Lower leg skin (tissue), 4 donors: ENCODE results near the gene ZGRF1. TPM values are rescaled to one million over a fixed set of nuclear protein-coding genes. Genes with fewer than 3 reads are reported as not detected.

ENCODE experiments used
- DNase-seq, 2 donors: peaks; one replicate each; pipeline ENCODE4 v3.0.0-alpha.2; 2019; ENCODE audit warnings: low spot score in 2 of 2
- H3K4me3 ChIP-seq: fragments of 200-600 bp; sonication (generic); 2 replicates; pipeline ENCODE4 v1.5.1; 2017; ENCODE audit warnings: mild to moderate bottlenecking, low read depth; ENCODE audit not compliant: poor library complexity, severe bottlenecking
- CTCF ChIP-seq, 3 donors: fragments of 450-650 bp; IDR thresholded peaks; one replicate each; pipeline ENCODE4 v1.5.1; 2016; ENCODE audit warnings: antibody characterized with exemption in 3 of 3, mild to moderate bottlenecking in 3 of 3, moderate library complexity in 2 of 3
- POLR2A ChIP-seq, 2 donors: fragments of 450-650 bp; IDR thresholded peaks; one replicate each; pipeline ENCODE4 v1.6.1; 2016 to 2017; ENCODE audit warnings: antibody characterized with exemption in 2 of 2, mild to moderate bottlenecking in 1 of 2, moderate library complexity in 1 of 2
- WGBS, 2 donors: methylation state at CpG; one replicate each; pipeline ENCODE4 v1.1.5; 2018; 5-methylcytosine and 5-hydroxymethylcytosine counted together
- intact Hi-C: fragments of 100-400 bp; cut with DNase I; formaldehyde crosslinking; loops from one replicate; pipeline ENCODE4 v1.15.0; 2023; ENCODE audit warnings: low total_unique reads
- total RNA-seq, 4 donors: library from RNA; depleted of rRNA; stranded (reverse); fragments of >200 nt; gene quantifications; one replicate each; pipeline ENCODE4 v1.1.0, GENCODE V29; 2016

Gene ZGRF1
- total RNA-seq, 4 donors from 2014 or later, result 1.6 to 3.9 (median 2.4) TPM

GRCh38 chr4:112552668-112553067 lies 84.0 kb downstream of the ZGRF1 start:
- TF ChIP-seq POLR2A (IDR thresholded peaks at IDR 0.05) (no peak), CTCF (IDR thresholded peaks at IDR 0.05) (no peak)
- no peak overlapping the region for H3K4me3 ChIP-seq
- 24 to 25% methylated on average over 2 of the region's 2 CpGs for WGBS, 2 donors
- no peak for DNase-seq
- intact Hi-C loops, result no loop called here

DNA sequence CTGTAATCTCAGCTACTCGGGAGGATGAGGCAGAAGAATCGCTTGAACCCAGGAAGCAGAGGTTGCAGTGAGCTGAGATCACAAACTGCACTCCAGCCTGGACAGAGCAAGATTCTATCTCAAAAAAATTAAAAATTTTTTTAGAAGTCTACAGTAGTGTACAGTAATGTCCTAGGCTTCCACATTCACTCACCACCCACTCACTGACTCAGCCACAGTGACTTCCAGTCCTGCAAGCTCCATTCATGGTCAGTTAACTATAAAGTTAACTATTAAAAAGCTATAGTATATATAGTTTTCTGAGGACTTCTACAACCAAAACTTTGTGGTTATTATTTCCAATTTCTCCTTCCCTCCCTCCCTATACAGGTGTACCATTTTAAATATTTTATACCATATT lies 86.0 kb downstream of the ZGRF1 start:
- intact Hi-C loops, result no loop called here
- 93 to 95% methylated on average over 2 of the region's 2 CpGs for WGBS, 2 donors
- no peak for DNase-seq
- H3K4me3 ChIP-seq, result no peak overlapping the region
- TF ChIP-seq CTCF (IDR thresholded peaks at IDR 0.05) (no peak), POLR2A (IDR thresholded peaks at IDR 0.05) (no peak)

DNA sequence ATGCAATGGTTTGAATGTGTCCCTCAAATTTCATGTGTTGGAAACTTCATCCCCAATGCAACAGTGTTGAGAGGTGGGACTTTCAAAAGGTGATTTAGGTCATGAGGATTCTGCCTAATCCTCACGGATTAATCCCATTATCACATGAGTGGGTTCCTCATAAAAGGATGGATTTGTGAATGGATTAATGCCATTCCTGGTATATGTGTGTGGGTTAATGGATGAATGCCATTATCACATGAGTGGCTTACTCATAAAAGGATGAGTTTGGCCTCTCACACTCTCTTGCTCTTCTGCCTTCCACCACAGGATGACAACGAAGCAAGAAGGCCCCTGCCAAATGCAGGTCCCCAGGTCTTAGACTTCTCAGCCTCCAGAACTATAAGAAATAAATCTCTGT lies 90.2 kb downstream of the ZGRF1 start:
- intact Hi-C loops, result loop anchor here (5.0 kb wide), 1 partner anchor 1459 kb away; no protein-coding TSS in a partner anchor
- DNase-seq, result no peak
- TF ChIP-seq CTCF (IDR thresholded peaks at IDR 0.05), result no peak
- no peak for TF ChIP-seq POLR2A (IDR thresholded peaks at IDR 0.05)
- H3K4me3 ChIP-seq, result no peak overlapping the region
- 86 to 93% methylated on average over 2 of the region's 2 CpGs for WGBS, 2 donors

DNA sequence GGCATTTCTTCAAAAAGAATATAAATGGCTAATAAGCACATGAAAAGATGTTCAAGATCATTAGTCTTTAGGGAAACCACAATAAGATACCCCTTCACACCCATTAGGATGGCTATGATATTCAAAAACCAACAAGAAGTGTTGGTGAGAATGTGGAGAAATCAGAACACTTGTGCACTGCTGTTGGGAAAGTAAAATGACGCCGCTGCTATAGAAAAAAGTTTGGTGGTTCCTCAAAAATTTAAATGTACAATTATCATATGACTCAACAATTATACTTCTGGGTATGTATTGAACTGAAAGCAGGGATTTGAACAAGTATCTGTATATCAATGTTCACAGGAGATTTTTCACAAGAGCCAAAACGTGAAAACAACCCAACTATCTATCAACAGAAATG lies 91.4 kb downstream of the ZGRF1 start:
- TF ChIP-seq CTCF (IDR thresholded peaks at IDR 0.05) (no peak), POLR2A (IDR thresholded peaks at IDR 0.05) (no peak)
- H3K4me3 ChIP-seq, result no peak overlapping the region
- no peak for DNase-seq
- intact Hi-C loops, result loop anchor here (5.0 kb wide), 1 partner anchor 1458 kb away; no protein-coding TSS in a partner anchor
- WGBS, 2 donors, result 83 to 91% methylated on average over 3 of the region's 3 CpGs

DNA sequence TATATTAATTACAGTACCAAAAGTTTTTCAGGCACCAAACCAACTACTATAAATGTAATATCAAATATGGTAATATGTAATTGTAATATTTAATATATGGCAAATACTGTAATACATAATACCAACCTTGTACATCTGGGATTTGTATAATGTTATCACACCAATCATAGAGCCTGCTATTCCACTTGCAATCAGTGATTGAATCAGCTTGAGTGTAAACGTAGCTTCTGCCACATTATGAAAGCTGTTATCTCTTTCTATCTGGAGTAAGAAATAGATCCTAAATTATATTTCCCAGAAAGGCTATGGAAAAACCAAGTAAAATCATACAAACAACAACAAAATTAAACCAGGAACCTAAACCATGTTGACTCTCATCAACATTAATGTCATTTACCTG lies 96.0 kb downstream of the ZGRF1 start:
- no peak overlapping the region for H3K4me3 ChIP-seq
- no peak for DNase-seq
- WGBS, 2 donors, result 80 to 83% methylated on average over 1 of the region's 1 CpG
- no peak for TF ChIP-seq POLR2A (IDR thresholded peaks at IDR 0.05)
- TF ChIP-seq CTCF (IDR thresholded peaks at IDR 0.05), result no peak
- intact Hi-C loops, result no loop called here

DNA sequence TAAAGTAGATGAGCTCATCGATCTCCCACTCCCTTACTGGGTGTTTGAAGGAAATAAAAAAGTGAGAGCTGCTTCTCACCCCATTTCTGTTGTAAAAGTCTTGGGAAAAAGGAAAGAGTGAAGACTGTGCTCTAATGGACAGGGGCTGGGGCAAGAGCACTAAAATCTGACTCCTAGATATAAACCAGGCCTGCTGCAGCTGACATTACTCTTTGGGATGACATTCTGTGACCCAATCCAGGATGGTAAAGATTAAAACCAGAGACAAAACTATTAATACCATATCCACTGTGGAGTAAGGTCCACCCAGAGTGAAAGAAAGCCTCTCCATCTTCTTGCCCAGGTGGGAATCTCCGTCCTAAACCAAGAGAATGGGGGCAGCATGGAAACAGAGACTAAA lies 100.6 kb downstream of the ZGRF1 start:
- WGBS, 2 donors, result 81 to 82% methylated on average over 2 of the region's 2 CpGs
- intact Hi-C loops, result no loop called here
- no peak for DNase-seq
- TF ChIP-seq CTCF (IDR thresholded peaks at IDR 0.05) (no peak), POLR2A (IDR thresholded peaks at IDR 0.05) (no peak)
- H3K4me3 ChIP-seq, result no peak overlapping the region
